HG03139 (cell line): ENCODE results near the gene ULK3.

ENCODE experiments used
- ATAC-seq: cut with Tn5 transposase; IDR thresholded peaks from one replicate; pipeline ENCODE4 v1.9.1; 2021; ENCODE audit not compliant: unreplicated experiment

Gene ULK3

DNA sequence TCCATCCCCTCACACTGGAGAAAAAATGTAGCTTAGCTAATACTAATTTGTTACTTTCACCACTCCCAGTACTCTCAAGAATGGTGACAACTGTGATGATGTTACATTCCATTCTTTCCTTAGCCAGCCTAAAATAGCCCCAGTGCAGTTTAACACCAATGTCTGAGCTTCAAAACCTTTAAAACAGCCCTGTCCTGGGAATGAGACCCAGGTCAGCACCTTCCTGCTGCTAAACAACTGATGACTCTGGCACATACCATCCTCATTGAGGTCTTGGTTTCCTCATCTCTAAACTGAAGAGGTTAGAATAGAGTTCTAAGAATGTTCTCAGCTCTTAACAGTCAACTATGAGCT is 26.4 kb upstream of the ULK3 start:
- ATAC-seq: no peak

DNA sequence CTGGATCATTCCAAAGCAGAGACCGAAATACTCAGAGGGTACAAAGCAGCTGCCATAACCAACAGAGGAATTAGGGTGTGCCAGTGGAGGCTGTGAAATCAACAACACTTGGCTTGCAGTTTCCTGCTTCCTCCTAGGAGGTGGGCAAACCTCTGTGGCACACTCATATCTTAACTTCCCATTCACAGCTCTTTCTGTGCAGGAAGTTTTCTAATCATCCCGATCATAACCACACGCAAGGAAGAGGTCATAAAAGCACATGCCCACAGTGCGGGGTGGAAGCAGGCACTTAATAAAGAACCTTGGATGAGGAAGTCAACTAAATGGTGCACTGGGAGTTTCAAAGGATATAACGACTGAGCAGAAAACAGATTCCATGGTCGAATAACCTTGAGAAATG is 25.1 kb upstream of the ULK3 start:
- no peak for ATAC-seq

DNA sequence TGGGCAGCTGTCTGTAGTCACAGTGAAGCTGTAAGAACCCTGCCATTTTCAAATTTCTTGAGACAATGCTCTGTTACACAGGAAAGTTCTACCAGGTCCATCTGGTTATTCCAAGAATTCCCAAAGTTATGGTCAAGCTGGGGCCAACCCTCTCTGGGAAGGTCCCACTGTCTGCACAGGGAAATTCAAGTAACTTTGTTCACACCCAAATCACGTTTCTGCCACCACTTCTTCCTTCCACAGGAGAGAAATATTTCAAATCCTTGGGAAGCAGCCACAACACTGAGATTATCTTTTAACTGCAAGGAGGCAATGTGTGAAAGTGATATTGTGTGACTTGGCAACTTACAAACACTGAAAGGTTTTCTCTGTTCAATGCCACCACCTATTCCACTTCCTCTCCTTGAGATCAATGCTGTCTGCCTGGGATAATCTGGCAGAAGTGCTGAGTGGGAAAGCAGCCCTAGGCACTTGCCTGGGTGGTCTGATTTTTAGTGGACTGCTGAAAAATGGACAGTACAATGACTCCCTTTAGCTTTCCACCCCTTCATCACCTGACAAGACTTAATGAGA is 24.6 kb upstream of the ULK3 start:
- ATAC-seq: no peak

DNA sequence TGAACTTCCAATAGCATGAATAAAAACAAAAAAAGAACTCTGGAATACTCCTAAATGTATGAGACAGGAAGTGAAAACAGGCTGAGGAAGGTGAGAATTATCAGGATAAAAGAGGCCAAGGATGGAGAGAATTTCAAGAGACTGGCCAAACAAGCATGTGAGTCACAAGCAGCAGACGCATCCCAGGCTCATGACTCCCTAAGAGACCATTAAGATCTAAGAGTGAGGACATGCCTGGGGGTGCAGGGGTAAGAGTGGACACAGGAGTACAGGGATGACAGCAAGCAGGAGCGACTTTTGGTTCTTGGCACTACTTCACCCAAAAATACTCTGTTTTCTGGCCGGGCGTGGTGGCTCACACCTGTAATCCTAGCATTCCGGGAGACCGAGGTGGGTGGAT is 23.1 kb upstream of the ULK3 start:
- no peak for ATAC-seq

DNA sequence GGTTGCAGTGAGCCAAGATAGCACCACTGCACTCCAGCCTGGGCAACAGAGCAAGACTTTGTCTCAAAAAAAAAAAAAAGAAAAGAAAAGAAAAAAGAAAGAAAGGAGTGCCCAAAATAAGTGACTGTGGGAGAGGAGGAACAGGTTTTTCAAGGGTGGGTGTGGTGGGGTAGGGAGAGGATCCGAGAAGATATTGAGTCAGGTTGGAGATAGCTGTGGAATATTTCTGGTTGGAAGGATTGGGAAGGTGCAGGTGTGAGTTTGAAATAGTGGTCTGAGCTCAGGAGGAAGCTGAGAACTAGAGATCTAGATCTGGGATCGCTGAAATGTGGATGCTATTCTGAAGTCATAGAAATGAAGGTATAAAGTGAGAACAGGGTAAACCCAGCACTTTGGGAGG is 22.4 kb upstream of the ULK3 start:
- ATAC-seq: no peak

DNA sequence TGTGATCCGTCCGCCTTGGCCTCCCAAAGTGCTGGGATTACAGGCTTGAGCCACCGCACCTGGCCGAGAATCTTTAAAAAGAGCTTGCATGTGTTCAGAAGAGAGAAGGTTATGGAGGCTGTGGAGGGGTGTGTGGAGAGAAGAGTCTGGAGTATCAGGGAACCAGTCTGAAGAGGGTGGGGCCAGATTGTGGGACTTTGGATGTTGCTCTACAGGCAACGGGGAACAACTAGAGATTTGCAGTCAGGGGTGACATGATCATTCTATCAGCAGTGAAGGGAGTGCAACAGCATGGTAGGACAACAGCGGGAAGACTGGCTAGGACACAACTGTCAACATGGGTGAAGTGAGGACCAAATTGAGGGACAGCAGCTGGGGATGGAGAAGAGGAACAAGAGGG is 21.3 kb upstream of the ULK3 start:
- ATAC-seq: no peak

DNA sequence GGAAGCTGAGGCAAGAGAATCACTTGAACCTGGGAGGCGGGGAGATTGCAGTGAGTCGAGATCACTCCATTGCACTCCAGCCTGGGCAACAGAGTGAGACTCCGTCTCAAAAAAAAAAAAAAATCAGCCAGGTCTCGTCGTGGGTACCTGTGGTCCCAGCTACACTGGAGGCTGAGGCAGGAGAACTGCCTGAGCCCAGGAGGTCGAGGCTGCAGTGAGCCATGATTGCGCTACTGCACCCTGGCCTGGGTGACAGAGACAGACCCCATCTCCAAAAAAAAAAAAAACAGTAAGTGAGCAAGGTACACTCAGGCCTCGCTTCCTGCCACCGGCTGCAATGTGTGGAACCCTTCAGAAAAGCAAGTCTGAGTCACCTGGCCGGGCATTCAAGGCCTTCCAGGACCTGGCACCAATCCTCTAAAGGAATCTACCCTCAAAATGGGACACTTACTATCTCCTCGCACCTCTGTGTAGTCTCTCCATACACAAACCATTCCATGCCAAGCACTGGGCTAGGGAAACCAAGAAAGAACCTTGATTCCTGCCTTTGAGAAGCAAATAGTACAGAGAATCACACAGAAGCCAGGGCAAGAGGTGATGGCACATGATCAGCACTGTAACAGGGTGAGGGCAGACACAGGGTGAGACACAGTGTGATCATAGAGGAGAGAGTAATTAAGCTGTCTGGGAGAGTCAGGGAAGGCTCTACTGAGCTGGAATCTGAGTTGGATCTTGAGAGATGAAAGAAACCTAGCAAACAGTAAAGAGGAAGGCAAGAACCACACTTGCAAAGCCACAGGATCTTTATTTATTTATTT is 20.5 kb upstream of the ULK3 start:
- no peak for ATAC-seq

DNA sequence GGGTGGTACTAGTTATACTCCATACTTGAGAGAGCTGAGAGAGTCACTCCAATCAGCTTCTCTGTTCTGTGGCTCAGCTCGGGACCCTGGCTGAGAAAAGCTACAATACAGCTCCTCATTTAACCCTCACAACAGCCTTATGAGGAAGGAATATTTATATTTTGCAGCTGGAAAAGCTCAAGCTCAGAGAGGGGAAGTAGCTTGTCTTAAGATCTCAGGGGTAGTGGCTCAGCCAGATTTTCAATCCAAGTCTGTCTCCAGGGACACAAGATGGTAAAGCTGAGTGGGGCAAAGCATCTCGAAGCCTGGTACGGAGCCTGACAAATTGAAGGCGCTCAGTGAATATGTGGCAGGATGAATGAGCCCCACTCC is 15.4 kb upstream of the ULK3 start:
- ATAC-seq: no peak

DNA sequence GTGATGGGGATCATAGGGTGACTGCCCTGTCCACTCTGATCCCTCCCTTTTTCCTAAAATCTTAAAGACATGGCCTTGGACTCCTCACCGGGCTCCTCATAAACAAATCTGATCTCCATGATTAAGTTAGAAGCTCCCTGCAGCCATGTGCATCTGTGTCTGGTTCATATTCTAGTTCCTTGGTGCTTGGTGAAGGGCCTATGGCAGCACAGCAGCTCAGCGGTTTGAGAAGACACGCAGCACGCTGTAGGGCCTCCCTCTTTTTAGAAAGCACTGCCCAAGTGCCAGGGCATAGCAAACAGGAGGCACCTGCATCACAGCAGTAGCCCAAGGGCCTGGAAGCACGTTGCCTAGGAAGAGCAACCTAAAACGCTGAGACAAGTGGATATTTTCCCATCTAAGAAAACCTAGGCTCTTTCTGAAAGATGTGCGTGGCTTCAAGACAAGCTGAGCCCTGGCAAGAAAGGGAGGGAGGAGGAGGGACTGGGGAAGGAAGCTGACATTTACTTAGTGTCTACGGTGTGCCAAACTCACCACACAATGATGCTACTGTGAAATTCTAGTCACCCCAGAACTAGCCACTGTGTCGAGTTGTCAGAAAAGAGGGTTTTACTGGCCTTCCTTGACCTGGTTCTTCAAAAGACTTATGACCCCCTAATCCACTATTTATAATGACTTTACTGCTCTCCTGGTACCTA is 14.9 kb upstream of the ULK3 start:
- ATAC-seq: peak; percentile 11

DNA sequence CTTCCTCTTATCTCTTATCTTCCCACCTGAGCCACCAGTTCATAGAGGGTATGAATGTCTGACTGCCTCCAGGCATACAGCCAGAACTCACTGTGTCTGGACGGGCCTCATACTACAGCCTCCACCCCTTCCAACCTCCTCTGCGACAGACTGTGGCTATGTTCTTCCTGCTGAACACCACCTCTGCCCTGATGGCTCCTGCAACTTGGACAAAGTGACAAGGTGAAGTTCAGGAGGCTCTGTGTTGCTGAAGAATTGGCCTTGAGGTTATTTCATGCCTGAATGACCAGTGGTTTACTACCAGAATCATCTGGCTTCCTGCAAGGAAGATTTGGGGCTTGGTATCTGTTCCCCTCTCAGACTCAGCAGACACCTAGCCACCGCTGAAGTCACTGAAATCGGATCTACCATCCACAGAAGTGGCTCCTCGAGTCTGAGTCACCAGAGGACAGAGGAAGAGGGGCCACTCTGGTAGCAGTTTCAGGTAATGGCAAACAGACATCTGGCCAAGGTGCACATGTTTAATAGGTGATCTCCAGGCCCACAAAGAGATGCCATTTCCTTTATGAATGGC is 14.2 kb upstream of the ULK3 start:
- ATAC-seq: peak; percentile 80

DNA sequence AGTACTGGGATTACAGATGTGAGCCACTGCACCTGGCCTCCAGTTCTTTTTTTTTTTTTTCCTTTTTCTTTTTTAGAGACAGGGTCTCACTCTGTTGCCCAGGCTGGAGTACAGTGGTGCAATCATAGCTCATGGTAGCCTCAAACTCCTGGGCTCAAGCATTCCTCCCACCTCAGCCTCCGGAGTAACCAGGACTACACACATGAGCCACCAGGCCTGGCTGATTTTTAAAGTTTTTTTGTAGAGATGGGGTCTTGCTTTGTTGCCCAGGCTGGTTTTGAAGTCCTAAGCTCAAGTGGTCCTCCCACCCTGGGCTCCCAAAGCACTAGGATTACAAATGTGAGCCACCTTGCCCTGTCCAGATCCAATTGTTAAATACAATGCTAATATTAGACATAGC is 13.6 kb upstream of the ULK3 start:
- no peak for ATAC-seq

DNA sequence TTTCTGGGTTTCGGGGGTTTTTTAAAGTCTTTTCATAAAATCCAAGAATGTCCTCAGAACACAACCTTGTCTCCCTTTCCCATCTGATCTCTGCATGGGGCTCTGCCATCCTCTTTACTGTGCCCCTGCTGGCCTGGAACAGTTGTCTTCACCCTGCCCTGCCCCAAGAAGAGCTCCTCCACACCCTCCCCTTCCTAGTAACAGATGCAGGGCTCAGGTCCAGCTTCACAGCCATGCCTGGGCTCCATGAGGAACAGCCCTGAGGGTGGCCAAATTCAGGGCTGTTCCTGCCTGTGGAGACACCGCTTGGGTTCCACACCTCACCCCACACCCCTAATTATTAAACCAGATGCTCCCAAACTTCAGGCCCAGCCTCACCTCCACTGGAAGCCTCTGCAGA is 12.9 kb upstream of the ULK3 start:
- no peak for ATAC-seq

DNA sequence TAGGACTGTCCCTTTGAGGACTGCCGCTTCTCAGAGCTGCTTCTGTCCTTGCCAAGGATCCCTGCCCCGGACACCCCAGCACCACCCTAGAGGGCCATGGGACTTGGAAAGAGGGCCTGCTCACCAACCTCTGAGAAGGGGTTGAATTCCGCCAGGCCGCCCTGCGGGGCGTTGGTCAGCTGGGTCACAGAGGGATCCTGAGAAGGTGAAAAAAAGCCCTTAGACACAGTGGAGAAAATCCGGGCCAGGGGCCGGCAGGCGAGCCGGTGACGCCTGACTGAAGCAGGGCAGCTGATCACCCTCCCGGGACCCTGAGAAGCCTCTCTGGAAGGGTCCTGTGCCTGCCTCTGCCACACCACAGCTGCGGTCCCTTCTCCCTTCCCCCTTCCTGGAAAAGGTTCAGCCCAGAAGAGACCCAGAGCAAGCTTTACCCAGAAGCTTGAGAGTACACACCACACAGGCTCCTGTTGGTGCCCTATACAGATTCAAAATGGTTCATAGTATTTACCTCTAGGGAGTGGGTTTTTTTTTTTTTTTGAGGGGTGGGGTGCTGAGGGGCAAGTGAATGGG is 11.6 kb upstream of the ULK3 start:
- ATAC-seq: no peak

DNA sequence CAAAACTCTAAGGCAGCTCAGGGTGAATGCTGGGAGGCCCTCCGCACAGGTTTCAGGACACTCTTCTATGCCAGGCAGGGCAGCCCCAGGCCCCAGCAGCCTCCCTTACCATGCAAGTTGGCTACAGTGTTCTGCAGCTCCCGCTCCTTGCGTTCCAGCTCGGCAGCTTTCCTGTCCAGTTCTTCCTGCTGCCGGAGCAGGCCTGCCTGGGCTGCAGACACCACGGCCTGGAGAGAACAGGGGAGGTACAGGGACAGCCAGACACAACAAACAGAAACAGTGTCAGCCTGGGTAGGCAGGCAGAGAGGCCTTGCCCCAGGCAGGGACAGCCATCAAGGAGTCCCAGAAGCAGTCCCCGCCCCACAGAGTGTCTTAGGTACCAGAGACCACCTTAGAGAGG is 9.0 kb upstream of the ULK3 start:
- no peak for ATAC-seq

DNA sequence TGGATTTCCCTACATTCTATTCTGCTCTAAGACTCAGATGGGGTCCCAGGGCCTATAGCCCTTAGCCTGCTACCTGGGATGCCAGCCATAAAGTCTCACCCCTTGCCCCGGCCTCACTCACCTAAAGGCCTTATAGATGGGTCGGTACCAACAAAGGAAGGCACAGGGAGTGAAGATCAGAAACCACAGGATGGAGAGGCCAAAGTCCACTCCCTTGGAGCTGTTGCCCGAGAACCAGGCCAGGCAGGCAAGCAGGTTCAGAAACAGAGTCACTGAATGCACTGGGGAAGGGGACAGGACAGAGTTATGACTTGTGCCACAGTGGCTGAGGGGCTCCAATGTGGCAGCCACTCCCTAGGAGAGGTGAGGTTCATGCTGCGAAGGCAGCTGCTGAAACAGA is 7.4 kb upstream of the ULK3 start:
- no peak for ATAC-seq

DNA sequence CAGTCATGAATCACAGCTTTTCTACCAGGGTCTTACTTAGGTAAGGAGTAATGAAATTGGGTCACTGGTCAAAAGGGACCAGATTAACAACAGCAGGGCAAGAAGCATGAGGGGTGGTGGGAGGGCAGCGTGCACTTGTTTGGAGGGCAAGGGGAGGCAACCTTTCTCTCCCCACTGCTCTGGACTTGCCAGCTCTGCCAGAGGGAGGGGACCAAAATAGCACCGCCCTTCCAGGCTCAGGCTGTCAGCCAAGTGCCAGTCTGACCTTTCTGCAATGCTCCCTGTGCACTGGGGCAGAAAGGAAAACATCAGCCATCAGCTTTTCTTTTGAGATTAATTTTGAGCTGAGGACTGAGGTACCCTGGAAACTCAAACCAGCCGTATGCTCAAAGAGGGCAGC is 4.5 kb upstream of the ULK3 start:
- no peak for ATAC-seq

DNA sequence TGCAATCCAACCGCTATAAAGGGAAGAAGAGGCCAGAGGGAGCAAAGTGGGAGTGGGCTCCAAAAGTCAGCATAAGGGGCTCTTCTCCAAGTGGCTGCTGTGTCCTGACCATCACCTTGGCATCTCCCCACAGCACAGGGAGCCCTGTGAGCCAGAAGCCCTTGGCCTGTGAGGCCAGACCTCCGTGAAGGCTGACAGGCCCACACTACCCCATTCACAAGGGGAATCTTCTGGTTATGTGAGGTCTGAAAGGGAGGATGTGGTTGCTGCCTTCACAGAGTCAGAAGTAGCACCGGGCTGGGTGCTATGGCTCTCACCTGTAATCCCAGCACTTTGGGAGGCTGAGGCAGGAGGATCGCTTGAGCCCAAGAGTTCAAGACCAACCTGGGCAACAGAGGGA is 2.6 kb upstream of the ULK3 start:
- no peak for ATAC-seq

DNA sequence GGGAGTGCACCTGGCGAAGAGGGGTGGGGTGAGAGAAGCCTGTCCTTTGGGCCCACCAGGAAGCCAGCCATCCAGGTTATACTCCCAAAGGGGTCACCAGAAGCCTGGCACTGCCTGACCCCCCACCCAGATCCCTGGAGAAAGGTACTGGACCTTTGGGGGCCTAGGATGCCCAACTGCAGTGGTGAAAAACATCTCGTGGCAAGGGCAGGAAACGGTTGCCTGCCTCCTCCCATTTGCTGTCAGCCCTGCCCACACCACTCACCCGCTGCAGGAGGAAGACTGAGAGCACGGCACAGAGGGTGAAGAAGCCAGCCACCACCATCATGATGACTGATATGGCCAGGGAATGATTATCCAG is 2.2 kb upstream of the ULK3 start:
- no peak for ATAC-seq

DNA sequence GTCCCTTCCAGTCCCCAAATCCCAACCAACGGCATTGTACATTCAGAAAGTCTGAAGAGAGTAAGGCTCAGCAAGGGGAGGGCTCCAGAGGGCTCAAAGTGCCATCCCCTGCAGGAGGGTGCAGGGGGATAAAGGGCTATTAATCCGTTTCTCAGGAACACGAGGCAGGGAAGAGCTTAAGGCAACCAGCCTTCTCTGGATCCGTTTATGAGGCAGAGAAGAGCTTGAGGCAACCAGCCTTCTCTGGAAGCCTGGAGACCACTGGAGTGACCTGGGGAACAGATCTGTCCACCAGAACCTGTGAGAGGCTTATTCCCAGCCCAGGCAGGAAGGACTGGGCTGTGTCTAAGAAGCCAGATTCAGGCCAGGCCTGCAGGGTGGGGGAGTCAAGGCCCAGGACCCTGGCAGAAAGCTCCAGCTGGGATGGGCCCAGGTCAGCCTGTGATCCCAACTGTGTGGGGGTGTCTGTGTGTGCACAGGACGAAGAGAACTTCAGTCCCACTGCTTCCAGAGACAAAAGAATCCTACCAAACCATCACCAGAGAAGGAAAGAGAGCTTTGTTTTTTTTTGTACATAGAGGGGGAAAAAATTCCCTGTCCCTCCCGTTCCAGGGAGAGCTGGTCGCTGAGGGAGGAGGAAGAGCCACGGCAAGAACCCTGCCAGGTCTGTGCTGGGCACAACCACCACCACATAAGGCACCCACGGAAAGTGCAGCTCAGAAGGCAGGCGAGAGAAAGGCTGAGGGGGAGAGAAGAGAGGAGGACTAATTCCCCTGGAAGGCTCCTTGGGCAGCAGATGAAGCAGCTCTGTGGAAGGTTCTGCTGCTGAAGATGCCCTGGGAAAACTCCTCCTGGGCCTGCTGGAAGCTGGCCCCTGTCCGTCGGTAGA is 1.6 kb upstream of the ULK3 start:
- no peak for ATAC-seq

DNA sequence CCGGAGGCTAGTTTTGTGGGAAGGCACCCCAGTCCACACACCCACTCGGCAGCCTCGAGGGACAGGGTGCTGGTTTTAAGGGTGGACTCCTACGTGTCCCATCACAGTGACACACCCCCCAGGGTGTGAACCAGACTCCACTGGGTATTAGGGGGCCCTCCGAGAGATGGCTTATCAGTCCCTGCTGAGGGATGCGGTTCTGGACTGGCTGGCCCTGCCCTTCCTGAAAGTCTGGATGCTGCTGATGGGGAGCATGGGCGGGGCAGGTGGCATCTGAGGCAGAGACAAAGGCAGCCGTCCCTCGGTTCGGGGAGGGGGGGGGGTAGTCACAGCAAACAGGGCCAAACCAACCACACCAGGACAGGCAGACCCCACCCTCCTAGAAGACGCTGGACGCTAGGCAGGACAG is 939 bp upstream of the ULK3 start:
- no peak for ATAC-seq

DNA sequence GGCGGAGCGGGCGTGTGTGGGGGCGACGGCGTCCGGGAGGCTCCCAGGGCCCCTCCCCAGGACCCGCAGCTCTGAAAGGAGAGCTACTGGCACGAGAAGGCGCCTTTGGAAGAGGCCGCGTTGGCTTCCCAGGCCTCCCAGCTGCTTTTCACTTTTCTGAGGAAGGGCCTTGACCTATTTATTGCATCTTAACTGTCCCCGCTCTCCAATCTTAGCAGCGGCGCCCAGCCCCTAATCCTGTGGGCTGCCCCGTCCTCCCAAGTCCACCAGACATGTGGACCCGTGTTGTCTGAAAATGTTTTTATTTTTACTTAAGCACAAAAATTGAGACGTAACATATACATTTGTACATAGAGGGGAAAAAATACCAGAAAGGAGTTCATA is 481 bp upstream of the ULK3 start:
- ATAC-seq: no peak
